HG03196 (cell line): ENCODE results near the gene GJD2.

ENCODE experiments used
- ATAC-seq: cut with Tn5 transposase; IDR thresholded peaks from one replicate; pipeline ENCODE4 v1.9.1; 2021; ENCODE audit not compliant: unreplicated experiment

Gene GJD2

GRCh38 chr15:34773917-34774316 is 19.1 kb upstream of the GJD2 start:
- no peak for ATAC-seq

- ATAC-seq: no peak
Measured at GRCh38 chr15:34773013-34773412, 18.2 kb upstream of the GJD2 start.

DNA sequence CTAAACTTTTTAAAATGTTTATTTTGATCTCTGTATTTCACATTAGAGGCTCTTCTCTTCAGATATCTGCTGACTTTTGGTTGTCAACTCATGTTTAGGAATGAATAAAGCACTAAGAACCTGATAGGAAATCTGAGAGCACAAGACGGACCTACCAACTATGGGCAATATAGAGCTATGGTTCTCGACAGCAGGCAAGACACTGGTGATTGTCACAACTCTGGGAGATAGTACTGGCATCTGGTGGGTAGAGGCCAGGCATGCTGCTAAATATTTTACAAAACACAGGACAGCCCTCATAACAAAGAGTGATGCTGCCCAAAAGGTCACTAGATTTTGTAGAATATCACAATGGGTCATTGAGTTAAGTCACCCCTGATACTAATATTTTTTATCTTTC is 17.5 kb upstream of the GJD2 start:
- ATAC-seq: no peak

- ATAC-seq: no peak
Measured at GRCh38 chr15:34769711-34770110, 14.9 kb upstream of the GJD2 start.

- no peak for ATAC-seq
Measured at GRCh38 chr15:34768530-34768929, 13.7 kb upstream of the GJD2 start.

- ATAC-seq: no peak
Measured at GRCh38 chr15:34765741-34766140, 10.9 kb upstream of the GJD2 start.

DNA sequence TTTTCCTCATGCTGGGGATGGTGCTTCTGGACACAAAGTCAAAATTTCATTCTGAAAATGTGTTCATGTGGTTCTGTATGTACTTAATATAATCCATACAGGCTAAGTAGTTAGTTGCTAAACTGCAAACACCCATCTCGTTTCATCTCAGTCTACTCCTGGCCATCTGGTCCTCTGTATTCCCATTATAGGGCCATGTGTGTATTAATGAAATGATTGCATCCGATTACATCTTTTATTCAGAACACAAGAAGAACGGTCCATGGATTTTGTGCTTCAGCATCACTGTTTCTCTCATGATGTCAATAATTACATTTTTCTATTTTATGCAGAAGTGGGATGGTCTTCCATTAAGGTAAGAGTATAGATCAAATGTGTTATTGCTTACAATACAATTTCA is 6.1 kb upstream of the GJD2 start:
- no peak for ATAC-seq

DNA sequence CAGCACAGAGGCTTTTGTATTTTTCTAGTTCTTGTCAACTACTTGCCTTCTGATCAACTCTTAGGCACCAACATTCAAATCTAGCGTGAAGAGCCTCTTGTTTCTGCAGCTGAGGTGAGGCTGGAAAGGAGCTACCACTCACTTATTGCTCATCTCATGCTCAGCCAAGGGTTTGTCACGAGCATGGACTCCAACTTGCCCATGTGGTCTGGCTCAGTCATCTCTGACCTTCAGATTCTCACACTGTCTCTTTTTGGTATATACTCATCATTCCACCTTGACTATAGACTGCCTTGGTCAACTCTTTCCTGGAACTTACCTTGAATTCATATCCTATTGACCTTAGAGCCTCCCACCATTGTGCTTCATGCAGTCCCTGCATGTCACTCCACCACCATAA is 5.2 kb upstream of the GJD2 start:
- no peak for ATAC-seq

- ATAC-seq: no peak
Measured at GRCh38 chr15:34759347-34759746, 4.5 kb upstream of the GJD2 start.

- ATAC-seq: no peak
Measured at GRCh38 chr15:34757262-34757661, 2.5 kb upstream of the GJD2 start.

DNA sequence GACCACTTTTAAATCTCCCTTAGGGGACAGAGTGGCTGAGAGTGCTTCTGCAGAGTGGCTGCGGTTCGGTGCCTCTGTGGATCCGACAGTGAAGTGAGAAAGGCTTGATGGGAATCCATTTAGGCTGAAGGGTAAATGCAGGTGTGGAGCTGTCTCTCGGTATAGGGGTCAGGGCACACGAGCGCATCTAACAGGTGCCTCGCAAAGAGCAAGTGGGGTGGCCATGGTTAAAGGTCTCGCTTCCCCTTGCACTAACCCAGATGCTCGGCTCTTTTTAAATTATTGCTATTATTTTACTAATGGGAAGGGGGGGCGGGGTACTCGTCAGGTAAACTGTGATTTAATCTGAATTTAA is 598 bp upstream of the GJD2 start:
- ATAC-seq: no peak

DNA sequence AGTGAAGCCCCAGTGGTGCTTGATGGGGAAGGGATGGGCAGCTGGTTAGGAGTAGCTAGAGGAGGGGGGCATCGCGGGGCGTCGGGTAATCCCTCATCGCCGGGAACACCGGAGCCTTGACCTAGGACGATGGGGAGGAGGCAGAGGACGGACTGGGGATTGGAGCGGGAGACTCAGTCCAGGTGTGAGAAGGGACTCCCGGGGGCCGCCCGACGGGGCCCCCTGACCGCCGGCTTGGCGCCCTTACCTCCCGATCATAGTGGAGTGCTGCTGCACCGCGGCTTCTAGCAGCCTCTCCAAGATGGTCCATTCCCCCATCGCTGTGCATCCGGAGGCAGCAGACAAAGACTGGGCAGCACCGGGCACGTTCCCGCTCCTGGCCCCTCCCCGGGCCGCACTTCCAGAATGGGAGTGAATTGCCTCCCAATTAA is 612 bp downstream of the GJD2 start:
- no peak for ATAC-seq

DNA sequence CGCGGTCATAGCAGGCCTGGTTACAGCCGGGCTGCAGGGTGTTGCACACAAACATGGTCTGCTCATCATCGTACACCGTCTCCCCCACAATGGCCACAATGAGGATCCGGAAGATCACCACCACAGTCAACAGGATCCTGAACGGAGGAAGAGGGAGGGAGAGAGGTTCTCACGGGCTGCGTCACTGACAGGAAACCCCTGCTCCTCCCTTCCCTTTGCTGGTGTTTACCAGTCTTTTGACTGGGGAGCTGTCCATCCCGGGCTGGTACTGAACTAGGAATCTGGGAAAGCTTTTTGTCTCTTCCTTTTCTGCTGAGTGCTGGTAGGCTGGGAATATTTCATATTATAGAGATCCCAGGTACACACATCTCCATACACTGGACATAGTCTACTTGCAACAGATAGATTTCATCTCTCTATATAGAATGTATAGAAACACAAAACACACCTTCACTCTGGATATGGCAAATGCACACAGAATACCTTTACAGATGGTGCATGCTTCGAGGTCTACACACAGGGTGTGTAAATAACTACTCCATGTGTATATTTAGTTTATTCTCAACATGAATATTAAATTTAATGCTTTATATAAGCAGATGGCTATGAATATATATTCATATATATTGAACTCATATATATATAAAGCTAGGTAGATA is 1.4 kb downstream of the GJD2 start:
- no peak for ATAC-seq

DNA sequence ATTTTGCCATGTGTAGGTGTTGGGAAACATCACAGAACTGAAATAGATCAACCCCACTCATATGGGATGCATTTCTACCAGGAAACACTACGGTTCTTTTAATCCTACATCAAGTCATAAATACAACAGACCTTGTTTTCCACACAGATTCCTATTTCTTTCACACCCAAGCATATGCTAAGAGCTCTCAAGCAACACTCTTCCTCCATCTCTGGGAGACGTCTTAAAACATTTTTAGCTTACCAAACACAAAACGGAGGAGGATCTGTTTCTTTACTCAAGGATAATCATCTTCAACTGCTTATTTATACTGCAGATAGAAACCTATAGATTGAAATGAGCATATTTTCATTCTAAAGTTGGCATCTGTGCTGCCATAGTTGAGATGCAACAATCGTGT is 5.1 kb downstream of the GJD2 start:
- no peak for ATAC-seq

DNA sequence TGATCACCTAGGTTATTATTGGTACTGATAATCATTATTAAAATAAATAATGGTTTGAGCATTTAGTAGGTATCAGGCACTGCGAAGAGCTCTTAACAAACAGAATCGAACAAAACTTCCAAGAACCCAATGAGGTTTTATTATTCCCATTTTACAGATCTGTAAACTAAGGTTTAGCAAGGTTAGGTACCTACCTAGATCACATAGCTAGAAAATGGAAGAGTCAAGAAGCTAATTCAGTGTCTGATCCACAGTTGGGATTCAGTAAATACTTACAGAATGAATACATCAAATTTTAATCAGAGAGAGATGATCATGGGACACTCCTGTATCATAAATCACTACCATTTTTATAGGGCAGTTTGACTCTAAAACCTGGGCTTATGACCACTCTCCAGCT is 15.5 kb downstream of the GJD2 start:
- no peak for ATAC-seq

DNA sequence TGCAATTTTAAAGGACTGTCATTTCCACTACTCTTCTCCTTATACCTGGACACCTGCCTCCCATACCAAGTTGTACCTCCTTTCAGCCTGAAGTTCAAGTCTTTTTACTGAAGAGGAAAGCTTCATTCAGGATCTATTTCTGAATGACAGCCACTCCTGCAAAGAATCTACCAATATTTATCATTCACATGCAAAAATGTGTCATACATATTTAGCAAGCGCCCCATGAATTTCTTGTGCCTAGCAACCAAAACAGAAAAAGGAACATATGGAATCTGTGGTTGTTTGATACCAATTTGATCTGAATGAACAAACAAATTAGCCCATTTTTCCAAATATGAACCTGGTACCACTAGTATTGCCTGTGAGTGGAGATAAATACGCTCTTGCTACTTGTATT is 16.8 kb downstream of the GJD2 start:
- no peak for ATAC-seq

DNA sequence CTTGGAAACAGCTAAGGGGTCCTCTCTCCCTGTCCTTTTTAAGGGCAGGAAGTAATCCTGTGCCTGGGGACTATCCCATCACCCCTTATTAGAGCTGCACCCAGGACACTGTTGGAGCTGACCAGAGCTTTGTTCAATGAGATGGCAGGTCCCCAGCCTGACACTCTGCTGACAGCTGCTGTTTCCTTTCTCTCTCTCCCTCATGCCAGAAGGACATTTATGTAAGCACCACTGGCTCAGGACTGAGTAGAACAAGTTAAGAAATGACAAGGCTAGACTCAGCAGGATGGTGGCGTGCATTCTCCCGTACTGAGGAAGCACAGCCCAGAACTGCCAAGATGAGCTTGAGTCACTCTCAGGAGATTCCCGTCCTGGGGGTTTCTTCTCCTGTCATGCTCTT is 17.3 kb downstream of the GJD2 start:
- ATAC-seq: no peak

DNA sequence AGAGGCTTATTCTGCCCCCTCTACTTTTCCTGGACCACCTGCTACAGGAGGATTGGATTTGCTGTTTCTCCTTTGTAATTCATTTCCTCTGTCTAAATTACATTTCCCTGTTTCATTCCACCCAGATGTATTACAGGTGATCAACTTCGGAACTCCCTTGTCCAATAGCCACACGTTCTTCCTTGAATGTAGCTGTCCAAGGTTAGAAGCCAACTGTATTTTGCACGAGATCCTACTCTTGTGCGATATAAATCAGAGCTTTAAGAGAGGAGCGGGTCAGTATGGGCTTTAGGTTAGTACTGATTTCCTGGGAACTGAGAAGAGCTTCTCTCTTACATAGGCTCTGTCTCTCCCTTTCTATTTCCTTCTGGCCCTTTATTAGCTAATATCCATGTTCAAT is 20.5 kb downstream of the GJD2 start:
- no peak for ATAC-seq

GRCh38 chr15:34733621-34734020 is 21.2 kb downstream of the GJD2 start:
- no peak for ATAC-seq

- no peak for ATAC-seq
Measured at GRCh38 chr15:34732430-34732829, 22.4 kb downstream of the GJD2 start.

DNA sequence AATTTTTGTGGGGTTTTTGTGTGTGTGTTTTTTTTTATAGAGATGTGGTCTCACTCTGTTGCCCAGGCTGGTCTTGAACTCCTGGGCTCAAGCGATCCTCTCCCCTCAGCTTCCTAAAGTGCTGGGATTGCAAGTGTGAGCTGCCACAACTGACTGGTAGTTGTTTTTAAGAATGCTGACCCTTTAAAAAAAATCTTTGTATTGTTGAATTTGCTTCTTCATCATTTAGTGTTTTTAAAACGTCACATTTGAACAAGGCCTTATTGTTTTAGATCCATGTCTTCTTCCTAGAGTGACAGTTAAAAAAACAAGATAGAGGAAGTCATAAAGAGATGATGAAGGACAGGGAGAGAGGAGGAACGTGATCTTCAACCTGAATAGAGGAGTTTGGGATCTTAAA is 24.1 kb downstream of the GJD2 start:
- no peak for ATAC-seq

DNA sequence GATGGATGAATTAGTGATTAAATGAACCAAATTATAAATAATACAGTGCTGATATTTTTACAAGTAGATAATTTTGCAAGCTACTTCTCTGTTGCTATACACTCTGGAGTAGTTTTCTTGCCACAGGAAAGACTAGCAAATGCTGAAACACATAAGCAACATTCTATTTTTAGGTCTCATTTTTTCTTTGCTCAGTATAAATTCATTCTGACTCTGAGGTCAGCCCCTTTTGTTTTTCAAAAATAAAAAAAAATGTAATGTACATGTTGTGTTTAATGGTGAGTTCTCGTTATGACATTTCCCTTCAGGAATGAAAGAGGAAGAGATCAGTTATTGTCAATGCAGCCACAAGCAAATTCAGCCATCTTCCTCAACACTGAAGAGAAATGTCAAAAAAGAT is 24.9 kb downstream of the GJD2 start:
- no peak for ATAC-seq

DNA sequence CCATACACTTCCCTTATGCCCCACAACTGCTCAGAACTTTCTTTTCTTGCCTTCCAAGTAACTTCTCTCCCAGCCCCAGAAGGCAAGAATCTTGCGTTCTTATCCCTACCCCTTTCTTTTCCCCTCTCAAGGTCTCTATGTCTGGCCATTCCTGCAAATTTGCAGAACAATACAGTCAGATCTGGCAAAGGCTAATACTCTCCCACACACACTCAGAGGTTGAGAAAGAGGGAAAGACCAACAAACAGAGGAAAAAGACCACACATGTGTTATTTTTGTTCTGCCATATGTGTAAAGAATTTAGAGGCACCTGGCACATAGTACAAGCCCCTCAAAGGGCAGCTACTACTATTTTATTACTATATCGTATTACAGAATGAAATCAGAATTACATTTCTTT is 25.7 kb downstream of the GJD2 start:
- no peak for ATAC-seq
